Hematopoietic multipotent progenitor cell treated with erythropoietin and hydrocortisone succinate and interleukin-3 and kit ligand, for 15 days (in vitro differentiated cells): Measurements from ENCODE around the gene BTBD9.

ENCODE experiments used
- DNase-seq: peaks from one replicate; pipeline ENCODE4 v3.0.0-alpha.2; 2015; ENCODE audit warnings: low spot score

BTBD9 gene

DNA sequence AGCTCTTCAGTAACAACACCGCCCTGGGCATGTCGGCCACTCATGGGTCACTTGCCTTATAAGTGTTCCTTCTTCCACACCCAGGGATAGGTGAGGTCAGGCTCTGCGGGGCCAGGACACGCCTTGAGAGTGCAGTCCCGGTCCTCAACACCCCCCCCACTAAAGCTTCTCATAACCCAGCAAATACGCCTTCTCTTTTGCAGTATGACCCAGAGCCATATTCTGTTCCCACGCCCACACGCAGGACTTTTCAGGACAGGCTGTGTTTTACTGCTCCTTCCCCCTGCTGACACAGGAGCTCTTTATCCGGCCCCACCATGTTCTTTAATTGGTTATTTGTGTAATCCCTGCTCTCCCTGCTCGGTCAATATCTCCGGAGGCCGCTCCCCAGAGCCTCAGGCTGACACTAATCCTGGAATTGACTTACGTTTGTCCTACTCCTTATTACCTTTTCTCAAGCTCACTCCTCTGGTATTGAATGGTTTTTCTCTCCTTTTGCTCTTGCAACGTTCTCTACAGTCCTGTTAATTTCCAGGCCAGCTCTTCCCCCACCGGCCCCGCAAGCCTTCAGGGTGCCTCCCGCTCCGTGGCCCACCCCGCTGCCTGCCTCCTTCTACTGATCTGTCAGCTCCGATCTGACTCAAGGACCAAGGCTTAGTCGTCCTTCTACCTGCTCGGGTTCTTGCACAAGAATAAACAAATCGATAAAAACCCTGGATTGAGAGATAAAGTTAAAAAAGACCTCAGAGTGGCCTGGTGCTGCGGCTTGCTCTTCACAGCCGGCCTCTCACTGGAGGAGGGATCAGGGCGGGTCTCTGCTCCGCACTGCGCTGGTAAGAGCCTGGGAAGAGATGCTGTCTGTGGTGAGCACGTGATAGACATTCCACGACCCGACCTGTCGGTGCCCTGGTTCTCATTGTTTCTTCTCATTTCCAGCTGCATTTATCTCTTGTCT lies 462.7 kb downstream of the BTBD9 start:
- DNase-seq, result no peak

DNA sequence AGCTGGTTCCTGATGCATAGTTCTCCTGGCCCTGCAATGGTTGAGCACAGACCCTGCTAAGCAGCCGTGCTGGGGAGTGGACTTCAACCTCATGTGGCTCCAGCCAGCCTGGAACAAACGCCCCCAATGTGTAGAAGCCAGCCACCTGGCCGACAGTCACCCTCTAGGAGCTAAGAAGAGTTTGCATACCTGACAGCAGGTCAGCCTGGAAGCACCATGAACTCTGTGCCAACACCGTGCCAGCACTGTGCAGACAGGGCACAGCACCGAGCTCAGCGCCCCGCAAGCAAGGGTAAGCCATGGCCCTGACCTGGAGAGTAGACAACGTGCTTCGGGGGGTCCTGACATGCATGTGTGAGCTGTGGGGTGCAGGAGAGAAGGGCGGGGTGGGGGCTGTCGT lies 463.9 kb downstream of the BTBD9 start:
- no peak for DNase-seq

DNA sequence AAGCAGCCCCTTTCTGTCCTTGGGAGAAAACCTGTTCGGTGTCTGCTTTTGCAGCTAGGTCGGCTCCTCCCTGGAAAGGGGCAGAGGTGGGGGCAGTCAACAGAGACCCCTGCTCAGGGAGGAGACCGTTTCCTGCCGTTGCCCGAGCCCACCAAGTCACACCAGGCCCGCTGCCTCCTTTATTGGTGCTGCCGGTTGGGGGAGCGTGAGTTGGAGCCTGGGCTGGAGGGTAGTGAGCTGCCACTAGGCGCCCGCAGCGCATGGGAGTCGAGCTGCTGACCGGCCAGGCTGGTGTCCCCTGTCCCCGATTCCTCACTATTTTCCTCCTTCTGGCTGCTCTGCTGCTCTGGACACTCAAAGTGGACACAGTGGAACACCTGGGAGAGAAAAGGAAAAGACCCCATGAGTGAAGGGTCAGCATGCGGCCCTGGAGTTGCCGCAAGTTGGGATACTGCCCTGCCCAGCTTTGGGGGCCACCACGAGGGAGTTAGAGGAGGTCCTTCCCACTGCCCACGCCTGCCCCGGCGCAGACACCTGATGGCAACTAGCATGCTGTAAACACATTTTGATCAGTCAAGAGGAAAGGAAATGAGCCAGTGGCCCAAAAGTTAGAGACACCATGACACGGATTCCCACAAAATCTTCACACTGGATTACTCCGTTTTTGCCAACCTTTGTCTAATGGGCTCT lies 464.8 kb downstream of the BTBD9 start:
- no peak for DNase-seq

DNA sequence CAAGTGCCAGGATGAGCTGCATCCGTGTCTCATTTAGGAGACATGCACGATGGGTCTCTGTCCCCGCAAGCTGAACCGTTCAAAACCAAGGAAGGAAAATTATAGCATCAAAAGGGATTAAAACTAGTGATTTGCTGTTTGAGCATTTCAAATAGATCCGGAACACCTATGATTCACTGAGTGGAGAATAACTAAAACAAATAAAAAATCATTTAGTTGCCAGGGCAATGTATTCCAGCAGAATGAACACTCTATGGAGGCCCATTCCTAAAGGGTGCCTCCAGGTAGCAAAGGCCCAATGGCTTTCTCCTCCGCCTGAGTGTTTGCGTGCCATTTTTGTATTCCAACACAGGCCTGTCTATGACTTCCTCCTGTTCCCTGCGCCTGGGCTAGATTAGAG lies 465.4 kb downstream of the BTBD9 start:
- no peak for DNase-seq

DNA sequence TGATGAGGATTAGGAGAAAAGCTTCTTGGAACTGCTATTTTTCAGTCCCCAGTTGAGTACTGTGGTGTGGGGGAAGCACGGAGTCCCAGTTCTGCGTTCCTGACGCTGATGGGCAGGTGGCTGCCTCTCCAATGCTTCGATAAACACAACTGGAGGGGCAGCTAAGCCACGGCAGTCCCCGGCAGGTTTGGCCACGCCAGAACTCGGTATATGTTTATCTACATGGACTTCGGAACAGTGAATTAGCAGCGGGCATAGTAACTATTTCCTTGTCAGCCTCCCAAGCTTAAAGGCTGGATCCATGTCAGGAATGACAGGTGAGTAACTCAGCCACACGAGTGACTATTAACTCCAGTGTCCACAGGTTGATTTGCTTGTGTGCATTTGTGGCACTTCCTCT lies 465.8 kb downstream of the BTBD9 start:
- DNase-seq, result no peak

DNA sequence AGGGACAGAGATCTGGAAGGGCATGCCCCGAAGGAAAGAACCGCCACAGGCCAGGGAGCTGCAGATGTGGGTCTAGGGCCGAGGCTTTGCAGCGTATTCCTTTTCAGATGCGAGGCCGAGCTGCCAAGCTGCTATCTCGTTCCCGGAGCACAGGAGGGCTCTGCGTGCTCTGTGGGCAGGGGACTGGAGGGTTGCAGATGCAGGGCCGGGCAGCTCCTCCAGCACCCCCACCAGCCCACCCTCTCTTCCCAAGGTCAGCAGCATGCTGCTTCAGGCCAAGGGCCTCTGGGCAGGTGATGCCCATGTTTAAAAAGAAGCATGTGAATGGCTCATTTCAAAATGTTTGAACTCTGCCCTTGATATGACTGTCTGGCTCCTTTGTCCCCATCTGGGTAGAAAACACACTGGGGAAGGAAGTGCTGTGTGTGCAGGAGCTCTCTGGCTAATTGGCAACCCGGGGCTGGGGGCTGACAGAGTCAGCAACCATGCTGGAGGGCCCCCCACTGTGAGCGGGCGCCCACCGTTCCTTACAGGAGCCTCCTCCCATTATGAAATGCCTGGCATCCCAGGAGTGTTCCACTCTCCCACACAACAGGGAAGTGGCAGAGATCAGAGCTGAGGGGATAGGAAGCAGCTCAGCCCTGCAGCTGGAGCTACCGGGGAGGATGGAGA lies 466.9 kb downstream of the BTBD9 start:
- DNase-seq, result no peak

DNA sequence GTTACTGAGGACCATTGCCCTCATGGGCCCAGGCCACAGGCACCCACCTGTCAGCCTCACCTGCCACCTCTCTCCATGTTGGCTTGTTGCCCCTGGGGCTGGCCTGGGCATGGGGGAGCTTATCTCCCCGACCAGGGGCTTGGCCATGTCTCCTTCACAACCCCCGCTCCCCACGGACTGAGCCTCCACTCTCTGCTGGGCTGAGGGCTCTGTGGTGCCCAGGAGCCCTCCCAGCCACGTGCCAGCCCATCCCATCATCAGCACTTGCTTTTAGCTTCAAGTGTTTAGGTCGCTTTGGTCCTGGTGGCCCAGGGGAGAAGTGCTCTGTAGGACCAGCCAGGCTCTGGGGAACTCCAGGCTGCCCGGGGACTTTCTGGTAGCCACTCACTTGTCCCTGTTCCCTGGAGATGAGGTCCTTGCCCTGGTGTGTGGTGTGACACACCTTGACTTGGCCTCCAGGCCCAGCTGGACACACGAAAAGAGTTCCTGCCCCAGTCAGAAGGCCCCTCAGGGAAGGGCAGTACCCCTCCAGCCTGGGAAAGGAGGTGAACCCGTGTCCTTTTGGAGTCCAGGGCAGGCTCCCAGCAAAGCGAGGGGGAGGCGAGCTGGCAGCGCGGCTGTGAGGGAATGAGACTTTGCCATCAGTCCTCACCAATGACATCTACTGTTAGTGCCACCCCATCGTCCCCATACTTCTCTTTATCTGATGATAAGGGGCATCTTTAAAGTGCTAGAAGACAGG lies 467.6 kb downstream of the BTBD9 start:
- DNase-seq, result no peak

- DNase-seq, result no peak
Observed at GRCh38 chr6:38170666-38171355, 468.9 kb downstream of the BTBD9 start.

GRCh38 chr6:38169977-38170526 lies 469.7 kb downstream of the BTBD9 start:
- DNase-seq, result no peak

DNA sequence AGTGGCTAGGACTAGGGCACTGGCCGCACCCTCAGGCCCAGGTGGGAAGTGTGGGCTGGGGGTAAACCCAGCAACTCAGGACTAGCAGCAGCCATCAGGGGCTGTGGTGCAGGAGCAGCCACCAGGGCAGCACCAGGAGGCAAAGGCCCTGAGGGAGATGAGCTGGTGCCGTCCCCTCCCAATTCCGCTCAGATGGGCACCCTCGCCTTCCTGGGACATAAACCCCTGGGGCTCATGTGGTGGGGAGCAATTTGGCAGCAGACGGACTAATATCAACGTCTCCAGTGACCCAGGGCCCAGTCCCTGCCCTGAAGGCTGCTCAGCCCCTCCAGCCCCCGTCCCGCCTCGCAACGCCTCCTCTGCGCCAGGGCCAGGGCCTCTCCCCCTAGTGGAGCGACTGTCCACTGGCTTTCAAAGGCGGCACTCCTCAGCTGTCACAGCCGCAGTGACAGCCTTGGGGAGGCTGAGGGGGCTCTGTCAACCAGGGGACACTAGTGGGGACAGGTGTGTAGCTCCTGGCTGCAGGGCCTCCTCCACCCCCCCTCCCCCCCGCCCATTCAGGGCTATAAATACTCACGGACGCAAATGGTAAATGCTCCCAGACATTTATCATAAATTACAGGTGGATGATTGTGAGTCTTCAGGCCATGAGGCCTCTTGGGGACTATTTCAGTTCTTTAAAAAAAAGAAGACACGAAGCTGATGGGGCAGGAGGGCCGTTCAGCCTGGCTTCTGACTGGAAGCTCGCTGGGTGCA lies 470.3 kb downstream of the BTBD9 start:
- DNase-seq, result no peak

DNA sequence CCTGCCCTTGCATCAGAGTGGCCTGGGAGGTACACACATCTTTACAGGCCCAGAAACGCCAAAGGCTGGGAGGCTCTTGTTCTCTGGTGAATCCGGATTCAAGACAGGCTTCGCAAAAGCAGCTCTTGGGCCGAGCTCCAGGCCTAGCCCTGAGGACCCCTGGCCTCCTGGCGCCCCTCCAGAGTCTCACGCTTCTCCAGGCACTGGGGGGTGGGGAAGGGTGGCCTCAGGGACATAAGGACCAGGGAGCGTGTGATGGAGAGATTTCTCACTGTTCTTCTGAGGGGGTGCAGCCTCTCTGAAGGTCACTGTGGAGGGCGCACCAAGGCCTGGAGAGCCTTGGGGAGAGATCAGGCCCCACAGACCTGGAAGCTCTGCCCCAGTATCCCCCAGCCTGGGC lies 471.0 kb downstream of the BTBD9 start:
- no peak for DNase-seq

DNA sequence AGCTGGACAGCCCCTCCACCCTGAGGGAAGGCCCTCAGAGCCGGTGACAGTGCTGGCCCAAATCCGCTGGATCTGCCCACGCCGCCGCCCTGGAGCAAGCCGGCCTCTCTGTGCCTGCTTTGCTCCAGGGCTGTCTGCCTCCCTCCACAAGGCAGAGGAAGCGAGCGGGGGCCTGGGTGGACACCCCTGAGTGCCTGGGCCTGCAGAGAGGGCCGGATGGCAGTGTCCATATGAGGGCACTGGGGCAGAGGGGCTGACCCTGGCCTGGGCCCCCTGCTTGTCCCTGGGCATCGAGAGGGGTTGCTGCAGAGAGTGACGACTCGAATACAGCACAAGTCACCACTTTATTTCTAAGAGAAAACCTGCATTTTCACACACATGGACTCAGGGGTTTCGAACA lies 471.6 kb downstream of the BTBD9 start:
- no peak for DNase-seq

- no peak for DNase-seq
Observed at GRCh38 chr6:38167598-38167997, 472.1 kb downstream of the BTBD9 start.

DNA sequence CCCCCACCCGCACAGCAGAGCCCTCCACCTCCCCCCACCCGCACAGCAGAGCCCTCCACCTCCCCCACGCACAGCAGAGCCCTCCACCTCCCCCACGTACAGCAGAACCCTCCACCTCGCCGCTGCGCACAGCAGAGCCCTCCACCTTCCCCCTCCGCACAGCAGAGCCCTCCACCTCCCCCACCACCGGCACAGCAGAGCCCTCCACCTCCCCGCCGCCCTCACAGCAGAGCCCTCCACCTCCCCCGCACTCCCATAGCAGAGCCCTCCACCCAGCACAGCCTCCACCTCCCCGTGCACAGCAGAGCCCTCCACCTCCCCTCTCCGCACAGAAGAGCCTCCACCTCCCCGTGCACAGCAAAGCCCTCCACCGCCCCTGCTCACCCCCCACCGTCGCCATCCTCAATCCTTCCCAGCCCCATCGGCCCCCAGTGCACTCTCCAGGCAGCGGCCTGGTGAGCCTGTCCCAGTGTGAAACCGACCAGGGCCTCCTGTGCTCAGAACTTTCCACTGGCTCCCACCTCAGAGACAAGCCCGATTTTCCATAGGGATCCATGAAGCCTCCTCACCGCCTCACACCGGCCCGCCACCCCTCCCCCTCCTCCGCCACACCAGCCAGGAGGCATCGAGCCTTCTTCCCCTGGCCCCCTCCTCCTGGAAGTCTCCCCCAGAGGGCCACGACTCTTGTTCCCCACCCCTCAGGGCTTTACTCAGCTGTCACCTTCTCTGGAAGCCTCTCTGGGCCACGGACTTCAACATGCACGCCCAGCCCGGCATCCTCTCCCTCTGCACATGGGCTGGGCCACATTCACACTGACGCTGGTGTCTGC lies 473.1 kb downstream of the BTBD9 start:
- no peak for DNase-seq

DNA sequence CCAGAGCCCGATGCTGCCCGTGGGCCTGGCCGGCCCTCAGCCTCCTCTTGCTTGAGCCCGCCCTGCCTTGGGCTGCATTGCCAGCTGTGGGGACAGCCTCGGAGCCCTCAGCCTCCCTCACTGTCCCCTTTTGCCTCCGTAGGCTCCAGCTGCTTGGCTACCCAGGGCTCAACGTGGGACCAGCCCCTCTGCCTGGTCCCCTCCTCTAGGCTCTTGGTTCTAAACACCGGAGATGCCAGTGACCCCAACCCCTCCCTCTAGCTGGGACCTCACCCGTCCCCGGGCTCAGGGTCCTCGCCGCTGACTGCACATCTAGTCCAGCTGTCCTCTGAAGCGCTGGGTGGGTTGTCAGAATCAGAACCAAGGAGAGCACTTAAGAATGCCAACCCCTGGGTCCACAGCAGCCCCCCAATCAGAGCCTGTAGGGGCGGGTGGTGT lies 475.0 kb downstream of the BTBD9 start:
- no peak for DNase-seq

DNA sequence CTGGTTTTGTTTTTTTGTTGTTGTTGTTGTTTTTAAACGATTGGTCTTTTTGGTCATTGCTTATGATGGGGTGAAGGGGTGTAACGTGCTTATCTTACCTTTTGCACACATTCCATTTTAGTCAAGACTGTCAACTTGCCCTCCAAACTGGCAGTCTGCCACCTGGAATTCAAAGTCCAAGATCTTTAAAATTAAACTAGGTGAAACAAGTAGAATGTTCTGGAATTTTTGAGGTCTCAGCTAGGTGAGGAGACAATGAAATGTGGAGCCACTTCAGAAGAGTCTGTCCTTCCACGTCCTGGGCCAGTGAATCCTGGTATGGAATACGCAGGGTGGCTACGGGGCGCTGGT lies 475.6 kb downstream of the BTBD9 start:
- DNase-seq, result no peak

DNA sequence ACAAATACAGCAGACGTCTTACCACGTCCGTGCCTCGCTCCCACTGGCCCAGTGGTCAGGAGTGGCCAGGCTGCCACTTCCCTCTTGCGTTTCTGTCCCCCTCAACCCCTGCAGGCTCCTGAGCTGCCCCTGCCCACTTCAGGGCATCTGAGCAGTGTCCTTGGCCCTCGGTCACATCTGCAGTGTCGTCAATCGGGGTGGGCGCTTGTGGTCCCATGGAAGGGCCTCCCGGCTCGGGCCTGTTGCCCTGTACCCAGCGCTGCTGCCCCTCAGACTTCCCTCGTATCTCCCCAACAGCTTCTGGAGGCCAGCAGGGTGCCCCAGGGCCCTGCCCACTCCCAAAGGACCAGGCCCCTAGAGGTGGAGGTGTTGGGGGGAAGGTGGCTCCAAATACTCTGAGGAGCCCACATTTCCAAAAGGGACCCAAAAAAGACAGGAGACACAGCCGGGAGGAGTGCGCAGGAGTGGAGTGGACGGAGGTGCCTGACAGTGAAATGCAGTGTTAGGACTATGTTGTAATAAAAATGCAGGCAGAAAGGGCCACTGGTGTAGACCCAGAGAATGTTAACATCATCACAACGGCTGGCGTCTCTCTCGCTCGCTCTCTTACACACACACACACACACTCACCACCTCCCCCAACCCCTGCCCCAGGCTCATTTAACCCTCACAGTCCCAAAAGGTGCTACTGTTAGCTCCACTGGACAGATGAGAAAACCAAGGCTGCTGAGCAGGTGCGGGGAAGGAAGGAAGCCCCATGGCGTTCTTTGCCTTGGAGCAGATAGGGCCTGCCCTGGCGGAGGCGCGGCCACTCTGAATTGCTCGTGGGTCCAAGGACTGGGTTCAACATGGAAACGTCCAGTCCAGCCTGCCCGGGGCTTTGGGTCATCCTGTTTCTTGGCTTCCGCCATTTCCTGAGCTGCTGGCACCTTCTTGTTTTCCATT lies 476.3 kb downstream of the BTBD9 start:
- no peak for DNase-seq

GRCh38 chr6:38162493-38163185 lies 477.1 kb downstream of the BTBD9 start:
- no peak for DNase-seq
